Upper lobe of left lung (tissue), 4 donors: ENCODE measurements around the gene SLC41A3.

Experiments
- EP300 ChIP-seq, 4 donors: sonication (generic); formaldehyde crosslinking; IDR thresholded peaks; one replicate each; pipeline ENCODE4 v1.5.1; 2017; ENCODE audit warnings: antibody characterized with exemption in 4 of 4, control low read depth in 2 of 4
- POLR2A ChIP-seq, 4 donors: fragments of 450-650 bp; IDR thresholded peaks; one replicate each; pipeline ENCODE4 v1.5.1; 2016 to 2017; ENCODE audit warnings: antibody characterized with exemption in 4 of 4, mild to moderate bottlenecking in 2 of 4
- POLR2AphosphoS5 ChIP-seq, 2 donors: sonication (generic); formaldehyde crosslinking; IDR thresholded peaks; one replicate each; pipeline ENCODE4 v1.5.1; 2017; ENCODE audit warnings: antibody characterized with exemption in 2 of 2
- TF ChIP-seq, protein P1 (sequence below), 6 experiments: fragments of 450-650 bp in 4 of 6; fragments of 200-600 bp in 2 of 6; sonication (generic) in 2 of 6; IDR thresholded peaks; one replicate each; pipeline ENCODE4 v1.5.1; 2016 to 2019; ENCODE audit warnings: antibody characterized with exemption in 6 of 6

DNA sequence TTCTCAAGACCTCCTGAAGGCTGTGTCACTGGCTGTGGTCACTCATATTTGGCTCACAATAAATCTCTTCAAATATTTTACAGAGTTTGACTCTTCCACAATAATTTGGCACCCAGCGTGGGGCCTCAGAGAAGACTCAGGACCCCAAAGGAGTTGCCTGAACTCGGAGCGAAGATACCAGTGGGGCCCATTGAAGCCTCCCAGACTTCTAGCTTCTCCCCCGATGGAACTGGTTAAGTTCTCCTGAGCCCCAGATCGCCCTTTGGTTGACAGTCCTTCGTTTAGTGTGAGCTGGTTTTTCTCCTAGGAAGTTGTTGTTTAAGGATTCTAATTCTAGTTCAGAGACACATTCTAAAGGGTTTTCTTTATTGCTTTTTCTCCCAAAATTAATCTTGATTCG, 1.4 kb upstream of the SLC41A3 start:
- no peak for TF ChIP-seq POLR2A (IDR thresholded peaks at IDR 0.05)
- TF ChIP-seq, protein P1, sequence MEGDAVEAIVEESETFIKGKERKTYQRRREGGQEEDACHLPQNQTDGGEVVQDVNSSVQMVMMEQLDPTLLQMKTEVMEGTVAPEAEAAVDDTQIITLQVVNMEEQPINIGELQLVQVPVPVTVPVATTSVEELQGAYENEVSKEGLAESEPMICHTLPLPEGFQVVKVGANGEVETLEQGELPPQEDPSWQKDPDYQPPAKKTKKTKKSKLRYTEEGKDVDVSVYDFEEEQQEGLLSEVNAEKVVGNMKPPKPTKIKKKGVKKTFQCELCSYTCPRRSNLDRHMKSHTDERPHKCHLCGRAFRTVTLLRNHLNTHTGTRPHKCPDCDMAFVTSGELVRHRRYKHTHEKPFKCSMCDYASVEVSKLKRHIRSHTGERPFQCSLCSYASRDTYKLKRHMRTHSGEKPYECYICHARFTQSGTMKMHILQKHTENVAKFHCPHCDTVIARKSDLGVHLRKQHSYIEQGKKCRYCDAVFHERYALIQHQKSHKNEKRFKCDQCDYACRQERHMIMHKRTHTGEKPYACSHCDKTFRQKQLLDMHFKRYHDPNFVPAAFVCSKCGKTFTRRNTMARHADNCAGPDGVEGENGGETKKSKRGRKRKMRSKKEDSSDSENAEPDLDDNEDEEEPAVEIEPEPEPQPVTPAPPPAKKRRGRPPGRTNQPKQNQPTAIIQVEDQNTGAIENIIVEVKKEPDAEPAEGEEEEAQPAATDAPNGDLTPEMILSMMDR (IDR thresholded peaks at IDR 0.05): no peak
- no peak for TF ChIP-seq POLR2AphosphoS5 (IDR thresholded peaks at IDR 0.05)
- no peak for TF ChIP-seq EP300 (IDR thresholded peaks at IDR 0.05)
